DND-41 (cell line): ENCODE measurements around the gene AHR.

Experiments
- ATAC-seq: fragments of 200-7000 bp; cut with Tn5 transposase; 3 replicates; pipeline ENCODE4 v1.9.1; 2021; ENCODE audit warnings: low read depth; ENCODE audit not compliant: insufficient read depth
- DNase-seq: peaks from one replicate; pipeline ENCODE4 v3.0.0-alpha.2; 2020
- H2AFZ ChIP-seq: 2 replicates; pipeline ENCODE4 v1.6.0; 2012; ENCODE audit warnings: low read depth, low read length
- H3K27ac ChIP-seq: 2 replicates; pipeline ENCODE4 v1.5.1; 2012; ENCODE audit warnings: low read length, inconsistent platforms
- H3K27me3 ChIP-seq: fragments of 200-600 bp; sonication (generic); 2 replicates; pipeline ENCODE4 v1.6.0; 2012; ENCODE audit warnings: low read length, mild to moderate bottlenecking, inconsistent platforms; ENCODE audit not compliant: insufficient read depth, poor library complexity
- H3K36me3 ChIP-seq: 2 replicates; pipeline ENCODE4 v1.5.1; 2012; ENCODE audit warnings: low read length, inconsistent platforms; ENCODE audit not compliant: insufficient read depth
- H3K4me1 ChIP-seq: 2 replicates; pipeline ENCODE4 v1.5.1; 2012; ENCODE audit warnings: mild to moderate bottlenecking, low read length; ENCODE audit not compliant: insufficient read depth
- H3K4me2 ChIP-seq: 2 replicates; pipeline ENCODE4 v1.6.0; 2012; ENCODE audit warnings: mild to moderate bottlenecking, moderate library complexity, low read length, inconsistent platforms; ENCODE audit not compliant: insufficient read depth
- H3K4me3 ChIP-seq, 2 experiments: fragments of 200-600 bp in 1 of 2; shearing (Covaris generic) in 1 of 2; 2 replicates each; pipeline ENCODE4 v1.5.1; 2012 to 2016; ENCODE audit warnings: inconsistent platforms in 2 of 2, low read length in 2 of 2, mild to moderate bottlenecking in 2 of 2, low read depth in 1 of 2, moderate library complexity in 1 of 2
- H3K79me2 ChIP-seq: 2 replicates; pipeline ENCODE4 v1.6.0; 2012; ENCODE audit warnings: low read length, inconsistent platforms; ENCODE audit not compliant: insufficient read depth
- H3K9ac ChIP-seq: 2 replicates; pipeline ENCODE4 v1.6.0; 2012; ENCODE audit warnings: low read depth, mild to moderate bottlenecking, inconsistent platforms, low read length, moderate library complexity
- H3K9me3 ChIP-seq: 2 replicates; pipeline ENCODE4 v1.5.1; 2012; ENCODE audit warnings: low read length, moderate library complexity, mild to moderate bottlenecking, inconsistent platforms; ENCODE audit not compliant: insufficient read depth, severe bottlenecking
- H4K20me1 ChIP-seq: 2 replicates; pipeline ENCODE4 v1.6.0; 2012; ENCODE audit warnings: low read length; ENCODE audit not compliant: insufficient read depth
- CTCF ChIP-seq: IDR thresholded peaks from 2 replicates; pipeline ENCODE4 v1.5.1; 2012; ENCODE audit warnings: borderline replicate concordance, low read length, moderate library complexity, mild to moderate bottlenecking; ENCODE audit not compliant: poor library complexity, severe bottlenecking; ENCODE audit errors: extremely low read depth
- EZH2 ChIP-seq: IDR thresholded peaks from 3 replicates; pipeline ENCODE4 v1.6.1; 2012; ENCODE audit warnings: borderline replicate concordance, low read depth, mild to moderate bottlenecking, moderate library complexity, low read length, inconsistent platforms; ENCODE audit not compliant: severe bottlenecking

AHR gene

GRCh38 chr7:17302575-17303142 lies 4.2 kb downstream of the AHR start:
- H4K20me1 ChIP-seq = no peaks in the 10 kb centered on the region

DNA sequence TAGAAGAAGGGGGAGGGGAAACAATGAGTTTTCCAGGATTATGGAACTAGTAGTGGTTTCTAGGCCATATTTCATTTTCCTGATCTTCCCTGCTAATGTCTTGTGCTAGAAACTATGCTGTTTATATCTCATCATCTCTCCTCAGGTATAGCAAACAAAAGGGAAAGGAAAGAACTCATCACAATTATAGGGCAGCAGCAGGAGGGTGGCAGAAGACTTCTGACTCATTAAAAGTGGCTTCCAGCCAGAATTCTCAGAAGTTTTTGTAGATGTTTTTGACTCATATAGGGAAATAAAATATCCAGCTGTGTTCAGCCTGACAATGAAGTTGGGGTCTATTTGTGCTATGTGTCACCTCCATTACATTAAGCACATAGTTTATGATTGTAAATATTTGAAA lies 6.5 kb downstream of the AHR start:
- H3K36me3 ChIP-seq = no peaks in the 10 kb centered on the region
- no peaks in the 10 kb centered on the region for H4K20me1 ChIP-seq
- no peaks in the 10 kb centered on the region for H3K9me3 ChIP-seq
- no peaks in the 10 kb centered on the region for H3K4me1 ChIP-seq
- H3K4me3 ChIP-seq = no peak overlapping the region
- no peak for DNase-seq
- no peaks in the 10 kb centered on the region for H3K27me3 ChIP-seq
- H2AFZ ChIP-seq = no peak overlapping the region
- no peaks in the 10 kb centered on the region for H3K79me2 ChIP-seq
- no peak overlapping the region for H3K9ac ChIP-seq
- no peak for ATAC-seq
- TF ChIP-seq EZH2 = no peak
- no peak for TF ChIP-seq CTCF
- H3K27ac ChIP-seq = no peak overlapping the region
- no peak overlapping the region for H3K4me2 ChIP-seq

More at GRCh38 chr7:17302575-17303142, 4.2 kb downstream of the AHR start:
- ATAC-seq (no peak), DNase-seq (no peak)
- no peak overlapping the region for H2AFZ ChIP-seq
- no peaks in the 10 kb centered on the region for H3K79me2 ChIP-seq
- no peak overlapping the region for H3K27ac ChIP-seq
- H3K36me3 ChIP-seq = no peaks in the 10 kb centered on the region
- no peaks in the 10 kb centered on the region for H3K27me3 ChIP-seq
- no peak overlapping the region for H3K4me2 ChIP-seq
- TF ChIP-seq CTCF (no peak), EZH2 (no peak)
- H3K4me3 ChIP-seq = no peak overlapping the region
- H3K9ac ChIP-seq = no peak overlapping the region
- peaks cover 2% of the 10 kb centered on the region for H3K4me1 ChIP-seq
- peaks cover 6% of the 10 kb centered on the region for H3K9me3 ChIP-seq

GRCh38 chr7:17305387-17306171 lies 7.1 kb downstream of the AHR start:
- DNase-seq = no peak
- ATAC-seq = no peak
- Histone ChIP-seq H3K4me2 (no peak overlapping the region), H4K20me1 (no peaks in the 10 kb centered on the region), H3K4me1 (no peaks in the 10 kb centered on the region), H3K27ac (no peak overlapping the region), H3K27me3 (no peaks in the 10 kb centered on the region), H3K36me3 (no peaks in the 10 kb centered on the region), H3K4me3 (no peak overlapping the region), H3K9me3 (no peaks in the 10 kb centered on the region), H3K9ac (no peak overlapping the region), H3K79me2 (no peaks in the 10 kb centered on the region), H2AFZ (no peak overlapping the region)
- TF ChIP-seq CTCF (no peak), EZH2 (no peak)
